Stimulated activated naive CD4-positive, alpha-beta T cell (primary cell): ENCODE data around the gene FUBP1.
"Not testable (repeated sequence)": the region's sequence is repeated elsewhere in the genome, so short reads cannot be mapped to it uniquely, and the experiment has no call there.

Source experiments
- DNase-seq, 6 experiments: peaks; one replicate each; lab custom pipeline; 2025; lab: John Stamatoyannopoulos, UW

FUBP1 gene

GRCh38 chr1:77989744-77990143 lies 10.9 kb upstream of the FUBP1 start:
- no peak for DNase-seq

- no peak for DNase-seq
Measured at GRCh38 chr1:77987919-77988318, 9.0 kb upstream of the FUBP1 start.

GRCh38 chr1:77986810-77987209 lies 7.9 kb upstream of the FUBP1 start:
- no peak for DNase-seq

- DNase-seq: no peak
Measured at GRCh38 chr1:77984629-77985028, 5.8 kb upstream of the FUBP1 start.

- DNase-seq: no peak
Measured at GRCh38 chr1:77983997-77984355, 5.1 kb upstream of the FUBP1 start.

- not testable (repeated sequence) for DNase-seq
Measured at GRCh38 chr1:77983352-77983996, 4.6 kb upstream of the FUBP1 start.

- peak; percentile 42 to 91 (median 81) for DNase-seq
Measured at GRCh38 chr1:77978293-77978968, 441 bp downstream of the FUBP1 start.

GRCh38 chr1:77977989-77978292 lies 931 bp downstream of the FUBP1 start:
- DNase-seq: no peak

- no peak for DNase-seq
Measured at GRCh38 chr1:77976433-77977076, 2.3 kb downstream of the FUBP1 start.

GRCh38 chr1:77975907-77976306 lies 3.0 kb downstream of the FUBP1 start:
- DNase-seq: no peak

GRCh38 chr1:77975386-77975785 lies 3.5 kb downstream of the FUBP1 start:
- no peak for DNase-seq

GRCh38 chr1:77972080-77972479 lies 6.8 kb downstream of the FUBP1 start:
- DNase-seq: no peak

- DNase-seq: no peak
Measured at GRCh38 chr1:77970192-77970591, 8.7 kb downstream of the FUBP1 start.

- no peak for DNase-seq
Measured at GRCh38 chr1:77966291-77966690, 12.6 kb downstream of the FUBP1 start.

GRCh38 chr1:77961392-77961791 lies 17.5 kb downstream of the FUBP1 start:
- no peak for DNase-seq

- DNase-seq: no peak
Measured at GRCh38 chr1:77958850-77959249, 20.0 kb downstream of the FUBP1 start.

GRCh38 chr1:77958391-77958790 lies 20.5 kb downstream of the FUBP1 start:
- no peak for DNase-seq

GRCh38 chr1:77956464-77956863 lies 22.4 kb downstream of the FUBP1 start:
- no peak for DNase-seq

- DNase-seq: no peak
Measured at GRCh38 chr1:77955709-77956108, 23.2 kb downstream of the FUBP1 start.

- no peak for DNase-seq
Measured at GRCh38 chr1:77954521-77954920, 24.4 kb downstream of the FUBP1 start.

- DNase-seq: no peak
Measured at GRCh38 chr1:77953907-77954306, 25.0 kb downstream of the FUBP1 start.

- no peak for DNase-seq
Measured at GRCh38 chr1:77951328-77951727, 27.5 kb downstream of the FUBP1 start.

- no peak for DNase-seq
Measured at GRCh38 chr1:77950873-77951272, 28.0 kb downstream of the FUBP1 start.
